HL-60 (cell line): ENCODE measurements around the gene XRCC6.

Experiments used
- DNase-seq, 2 experiments: peaks; one replicate each; pipeline ENCODE4 v3.0.0-alpha.2; 2010 to 2020; ENCODE audit warnings: low read depth in 1 of 2, low spot score in 1 of 2
- H3K27ac ChIP-seq: fragments of 250-450 bp; sonication (Bioruptor Pico); replicated peaks from 2 replicates; pipeline ENCODE4 v1.5.1; 2020; ENCODE audit warnings: mild to moderate bottlenecking, moderate library complexity
- H3K27me3 ChIP-seq: fragments of 250-450 bp; sonication (Bioruptor Pico); 2 replicates; pipeline ENCODE4 v1.5.1; 2021; ENCODE audit warnings: mild to moderate bottlenecking, moderate library complexity; ENCODE audit not compliant: insufficient read depth, poor library complexity, severe bottlenecking
- H3K4me3 ChIP-seq: replicated peaks from 2 replicates; pipeline ENCODE4 v1.5.1; 2011; ENCODE audit warnings: mild to moderate bottlenecking, control low read depth, low read length; ENCODE audit not compliant: insufficient read depth
- CTCF ChIP-seq: IDR thresholded peaks from one replicate; pipeline ENCODE4 v1.5.1; 2011; ENCODE audit warnings: low read length, control low read depth, inconsistent platforms; ENCODE audit not compliant: insufficient read depth
- GABPA ChIP-seq: IDR thresholded peaks from 2 replicates; pipeline ENCODE4 v1.6.1; 2012; ENCODE audit warnings: low read depth
- POLR2AphosphoS5 ChIP-seq: IDR thresholded peaks from 2 replicates; pipeline ENCODE4 v1.6.1; 2012; ENCODE audit warnings: low read depth
- REST ChIP-seq: IDR thresholded peaks from 2 replicates; pipeline ENCODE4 v1.6.1; 2012; ENCODE audit warnings: low read depth; ENCODE audit not compliant: insufficient replicate concordance
- SPI1 ChIP-seq: IDR thresholded peaks from 2 replicates; pipeline ENCODE4 v1.6.1; 2012; ENCODE audit warnings: low read depth, mild to moderate bottlenecking, borderline replicate concordance

The XRCC6 gene

GRCh38 chr22:41690476-41690875, 69.4 kb downstream of the XRCC6 start:
- no peak overlapping the region for H3K27ac ChIP-seq
- no peak for DNase-seq
- no peak for TF ChIP-seq GABPA
- no peak for TF ChIP-seq REST
- no peak for TF ChIP-seq POLR2AphosphoS5
- no peak for TF ChIP-seq SPI1
- no peak for TF ChIP-seq CTCF

GRCh38 chr22:41695211-41695610, 74.1 kb downstream of the XRCC6 start:
- no peak overlapping the region for H3K4me3 ChIP-seq
- no peak overlapping the region for H3K27ac ChIP-seq
- no peak for DNase-seq
- TF ChIP-seq REST (no peak), CTCF (no peak), POLR2AphosphoS5 (no peak), SPI1 (no peak), GABPA (no peak)
- H3K27me3 ChIP-seq, result no peaks in the 10 kb centered on the region

More at GRCh38 chr22:41690476-41690875, 69.4 kb downstream of the XRCC6 start:
- no peaks in the 10 kb centered on the region for H3K27me3 ChIP-seq
- no peak overlapping the region for H3K4me3 ChIP-seq

DNA sequence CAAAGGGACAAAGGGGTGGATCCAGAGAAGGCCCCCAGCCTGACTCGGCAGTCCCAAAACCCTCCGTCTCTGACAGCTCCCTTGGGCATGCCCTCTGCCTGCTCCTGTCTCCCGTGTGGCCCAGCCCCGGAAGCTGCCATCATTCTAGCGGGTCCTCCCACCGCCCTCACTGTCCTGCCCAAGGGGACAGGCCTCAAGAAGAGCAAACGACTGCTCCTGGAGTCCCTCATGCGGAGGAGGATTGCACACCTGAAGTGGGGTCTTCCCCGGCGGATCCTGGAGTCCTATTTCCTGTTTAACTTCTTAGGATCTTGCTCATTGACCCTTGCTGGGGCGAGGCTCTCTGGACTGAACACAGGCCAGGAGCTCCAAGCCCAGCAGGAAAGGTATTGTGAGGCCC, 75.6 kb downstream of the XRCC6 start:
- Histone ChIP-seq H3K27me3 (no peaks in the 10 kb centered on the region), H3K27ac (peak overlapping the region; percentile 10; the same call in 1 of the 2 replicates), H3K4me3 (no peak overlapping the region)
- DNase-seq, result no peak
- TF ChIP-seq POLR2AphosphoS5, result no peak
- TF ChIP-seq CTCF, result no peak
- no peak for TF ChIP-seq REST
- TF ChIP-seq SPI1, result no peak
- no peak for TF ChIP-seq GABPA
